Gastroesophageal sphincter (tissue), 4 donors: ENCODE data around the gene MYO1D. TPM values are rescaled to one million over a fixed set of nuclear protein-coding genes. Genes with fewer than 3 reads are reported as not detected.

ENCODE experiments used
- ATAC-seq: fragments of 150-250 bp; one replicate; pipeline ENCODE4 v1.9.1; 2016; ENCODE audit warnings: mild to moderate bottlenecking, moderate library complexity
- H3K27ac ChIP-seq, 4 donors: fragments of 200-600 bp; sonication (generic) in 3 of 4; 1 replicate in 3 of 4; 2 replicates in 1 of 4; pipeline ENCODE4 v1.5.1; 2016 to 2019
- H3K27me3 ChIP-seq: fragments of 200-600 bp; sonication (generic); one replicate; pipeline ENCODE4 v1.5.1; 2019
- H3K36me3 ChIP-seq, 2 donors: fragments of 200-600 bp; sonication (generic); one replicate each; pipeline ENCODE4 v1.5.1; 2019; ENCODE audit warnings: control low read depth in 1 of 2
- H3K4me1 ChIP-seq, 3 donors: fragments of 200-600 bp; sonication (generic); 1 replicate in 2 of 3; 2 replicates in 1 of 3; pipeline ENCODE4 v1.5.1; 2016 to 2019; ENCODE audit warnings: control low read depth in 2 of 3
- H3K4me3 ChIP-seq, 2 donors: fragments of 200-600 bp; sonication (generic); one replicate each; pipeline ENCODE4 v1.5.1; 2019; ENCODE audit warnings: mild to moderate bottlenecking in 1 of 2, moderate library complexity in 1 of 2
- H3K9me3 ChIP-seq, 3 donors: fragments of 200-600 bp; sonication (generic); one replicate each; pipeline ENCODE4 v1.5.1; 2017 to 2019; ENCODE audit warnings: control low read depth in 2 of 3
- CTCF ChIP-seq, 4 experiments: fragments of 200-600 bp in 2 of 4; fragments of 450-650 bp in 2 of 4; sonication (generic) in 1 of 4; IDR thresholded peaks; one replicate each; pipeline ENCODE4 v1.5.1; 2017 to 2019; ENCODE audit warnings: antibody characterized with exemption in 4 of 4, mild to moderate bottlenecking in 2 of 4, moderate library complexity in 2 of 4
- EP300 ChIP-seq: sonication (generic); formaldehyde crosslinking; IDR thresholded peaks from one replicate; pipeline ENCODE4 v1.6.1; 2017; ENCODE audit warnings: antibody characterized with exemption, mild to moderate bottlenecking
- POLR2A ChIP-seq, 2 donors: fragments of 450-650 bp; IDR thresholded peaks; one replicate each; pipeline ENCODE4 v1.6.1; 2017; ENCODE audit warnings: antibody characterized with exemption in 2 of 2, mild to moderate bottlenecking in 2 of 2, moderate library complexity in 1 of 2
- POLR2AphosphoS5 ChIP-seq: sonication (generic); formaldehyde crosslinking; IDR thresholded peaks from one replicate; pipeline ENCODE4 v1.6.1; 2017; ENCODE audit warnings: antibody characterized with exemption
- WGBS, 2 donors: methylation state at CpG; one replicate each; pipeline ENCODE4 v1.1.5; 2018; ENCODE audit warnings: low coverage in 1 of 2; 5-methylcytosine and 5-hydroxymethylcytosine counted together
- total RNA-seq, 4 donors: library from RNA; depleted of rRNA; stranded (reverse); fragments of >200 nt; gene quantifications; one replicate each; pipeline ENCODE4 v1.1.0, GENCODE V29; 2016

The MYO1D gene
- total RNA-seq, 4 donors from 2014 or later, result 28.2 to 63.5 (median 47.2) TPM

GRCh38 chr17:32854207-32854606, 22.7 kb downstream of the MYO1D start:
- Histone ChIP-seq H3K9me3 (no peaks in the 10 kb centered on the region), H3K27ac (no peak overlapping the region), H3K4me1 (no peaks in the 10 kb centered on the region), H3K4me3 (no peak overlapping the region), H3K36me3 (no peaks in the 10 kb centered on the region), H3K27me3 (no peaks in the 10 kb centered on the region)
- TF ChIP-seq EP300, result no peak
- WGBS, 2 donors, result 91 to 100% methylated on average over 1 of the region's 1 CpG
- ATAC-seq, result no peak

GRCh38 chr17:32852811-32853210, 24.1 kb downstream of the MYO1D start:
- TF ChIP-seq POLR2AphosphoS5 (no peak), POLR2A (IDR thresholded peaks at IDR 0.05) (no peak), EP300 (no peak), CTCF (IDR thresholded peaks at IDR 0.05) (no peak)
- Histone ChIP-seq H3K36me3 (no peaks in the 10 kb centered on the region), H3K9me3 (no peaks in the 10 kb centered on the region), H3K4me3 (no peak overlapping the region), H3K4me1 (no peaks in the 10 kb centered on the region), H3K27ac (no peak overlapping the region), H3K27me3 (no peaks in the 10 kb centered on the region)
- WGBS, 2 donors, result 93 to 100% methylated on average over 3 of the region's 3 CpGs
- ATAC-seq, result no peak

GRCh38 chr17:32849879-32850278, 27.0 kb downstream of the MYO1D start:
- WGBS, 2 donors, result 71 to 72% methylated on average over 1 of the region's 1 CpG

GRCh38 chr17:32847977-32848376, 28.9 kb downstream of the MYO1D start:
- Histone ChIP-seq H3K27me3 (no peaks in the 10 kb centered on the region), H3K4me3 (no peak overlapping the region), H3K4me1 (no peaks in the 10 kb centered on the region), H3K36me3 (no peaks in the 10 kb centered on the region), H3K9me3 (no peaks in the 10 kb centered on the region), H3K27ac (no peak overlapping the region)
- 52 to 95% methylated on average over 2 of the region's 2 CpGs for WGBS, 2 donors
- ATAC-seq, result no peak
- TF ChIP-seq POLR2A (IDR thresholded peaks at IDR 0.05), result no peak
- TF ChIP-seq POLR2AphosphoS5, result no peak
- no peak for TF ChIP-seq EP300
- TF ChIP-seq CTCF (IDR thresholded peaks at IDR 0.05), result no peak

More at GRCh38 chr17:32849879-32850278, 27.0 kb downstream of the MYO1D start:
- TF ChIP-seq POLR2A (IDR thresholded peaks at IDR 0.05), result no peak
- TF ChIP-seq EP300, result no peak
- TF ChIP-seq POLR2AphosphoS5, result no peak
- no peak for TF ChIP-seq CTCF (IDR thresholded peaks at IDR 0.05)
- Histone ChIP-seq H3K27me3 (no peaks in the 10 kb centered on the region), H3K9me3 (no peaks in the 10 kb centered on the region), H3K4me1 (no peaks in the 10 kb centered on the region), H3K36me3 (no peaks in the 10 kb centered on the region), H3K27ac (no peak overlapping the region), H3K4me3 (no peak overlapping the region)
- ATAC-seq, result no peak

- ATAC-seq, result no peak
- Histone ChIP-seq H3K4me1 (no peaks in the 10 kb centered on the region), H3K27ac (no peak overlapping the region), H3K36me3 (no peaks in the 10 kb centered on the region), H3K4me3 (no peak overlapping the region), H3K27me3 (no peaks in the 10 kb centered on the region), H3K9me3 (no peaks in the 10 kb centered on the region)
- TF ChIP-seq EP300 (no peak), POLR2A (IDR thresholded peaks at IDR 0.05) (no peak), POLR2AphosphoS5 (no peak), CTCF (IDR thresholded peaks at IDR 0.05) (no peak)
- WGBS, 2 donors, result 80 to 100% methylated on average over 1 of the region's 1 CpG
Measured at GRCh38 chr17:32846143-32846542, 30.8 kb downstream of the MYO1D start.
